CD8-positive, alpha-beta memory T cell (primary cell): ENCODE results near the gene LMAN2. TPM values are rescaled to one million over a fixed set of nuclear protein-coding genes. Genes with fewer than 3 reads are reported as not detected.

Experiments used
- CTCF ChIA-PET: fragments of 350-600 bp; sonication (Branson Sonifier 250); formaldehyde crosslinking; loops from one replicate; lab custom pipeline; 2021; ENCODE audit warnings: antibody characterized with exemption; lab: Charles Lee
- POLR2A ChIA-PET: fragments of 350-600 bp; sonication (Branson Sonifier 250); formaldehyde crosslinking; loops from one replicate; lab custom pipeline; 2021; ENCODE audit warnings: antibody characterized with exemption; lab: Charles Lee
- DNase-seq, 5 donors: peaks; one replicate each; pipeline versions ENCODE4 v3.0.0 to v3.0.0-alpha.2; 2020 to 2022; ENCODE audit warnings: mixed read lengths in 1 of 5
- H3K27ac ChIP-seq: one replicate; pipeline ENCODE4 v1.7.0; 2013; ENCODE audit warnings: low read depth, mild to moderate bottlenecking, low read length, moderate library complexity
- H3K27me3 ChIP-seq: 2 replicates; pipeline ENCODE4 v1.7.0; 2013; ENCODE audit warnings: low read length, mild to moderate bottlenecking; ENCODE audit not compliant: insufficient read depth, poor library complexity, severe bottlenecking
- H3K36me3 ChIP-seq: 2 replicates; pipeline ENCODE4 v1.7.0; 2013; ENCODE audit warnings: mild to moderate bottlenecking, low read length, moderate library complexity; ENCODE audit not compliant: insufficient read depth
- H3K4me1 ChIP-seq: 2 replicates; pipeline ENCODE4 v1.7.0; 2013; ENCODE audit warnings: mild to moderate bottlenecking, low read length, moderate library complexity; ENCODE audit not compliant: insufficient read depth
- H3K4me3 ChIP-seq: 2 replicates; pipeline ENCODE4 v1.7.0; 2013; ENCODE audit warnings: mild to moderate bottlenecking, low read length
- H3K9me3 ChIP-seq: 2 replicates; pipeline ENCODE4 v1.7.0; 2013; ENCODE audit warnings: mild to moderate bottlenecking, low read length
- H3K27ac Mint-ChIP-seq, 8 donors: one replicate each; pipeline ENCODE4 v1.8.0; 2020 to 2021; ENCODE audit warnings: mixed read lengths in 8 of 8, mild to moderate bottlenecking in 6 of 8, inconsistent platforms in 3 of 8, moderate library complexity in 3 of 8
- H3K27me3 Mint-ChIP-seq, 2 donors: one replicate each; pipeline ENCODE4 v1.8.0; 2020 to 2021; ENCODE audit warnings: mixed read lengths in 2 of 2, mild to moderate bottlenecking in 1 of 2, moderate library complexity in 1 of 2
- H3K36me3 Mint-ChIP-seq, 3 donors: one replicate each; pipeline ENCODE4 v1.8.0; 2020 to 2021; ENCODE audit warnings: mixed read lengths in 3 of 3, inconsistent platforms in 1 of 3, mild to moderate bottlenecking in 1 of 3
- H3K4me1 Mint-ChIP-seq, 3 donors: one replicate each; pipeline ENCODE4 v1.8.0; 2020 to 2021; ENCODE audit warnings: mixed read lengths in 3 of 3, inconsistent platforms in 1 of 3, mild to moderate bottlenecking in 1 of 3
- H3K4me3 Mint-ChIP-seq, 7 donors: one replicate each; pipeline ENCODE4 v1.8.0; 2020 to 2021; ENCODE audit warnings: mixed read lengths in 7 of 7, mild to moderate bottlenecking in 6 of 7, moderate library complexity in 4 of 7, inconsistent platforms in 2 of 7
- H3K9me3 Mint-ChIP-seq, 5 donors: one replicate each; pipeline ENCODE4 v1.8.0; 2020 to 2022; ENCODE audit warnings: mixed read lengths in 5 of 5, mild to moderate bottlenecking in 3 of 5, moderate library complexity in 2 of 5, inconsistent platforms in 1 of 5
- polyA plus RNA-seq: library from polyadenylated mRNA; unstranded; fragments of 300-500 nt; fragmentation: Illumina TruSeq; gene quantifications from one replicate; pipeline ENCODE4 v1.2.3, GENCODE V29; 2021
- total RNA-seq, 2 experiments: library from RNA; stranded (reverse); gene quantifications; one replicate each; pipeline ENCODE4 v1.2.3, GENCODE V29; 2021

Gene LMAN2, protein sequence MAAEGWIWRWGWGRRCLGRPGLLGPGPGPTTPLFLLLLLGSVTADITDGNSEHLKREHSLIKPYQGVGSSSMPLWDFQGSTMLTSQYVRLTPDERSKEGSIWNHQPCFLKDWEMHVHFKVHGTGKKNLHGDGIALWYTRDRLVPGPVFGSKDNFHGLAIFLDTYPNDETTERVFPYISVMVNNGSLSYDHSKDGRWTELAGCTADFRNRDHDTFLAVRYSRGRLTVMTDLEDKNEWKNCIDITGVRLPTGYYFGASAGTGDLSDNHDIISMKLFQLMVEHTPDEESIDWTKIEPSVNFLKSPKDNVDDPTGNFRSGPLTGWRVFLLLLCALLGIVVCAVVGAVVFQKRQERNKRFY
- total RNA-seq (100 to 1,000 TPM; 112 to 126 TPM), polyA plus RNA-seq (276 TPM)

DNA sequence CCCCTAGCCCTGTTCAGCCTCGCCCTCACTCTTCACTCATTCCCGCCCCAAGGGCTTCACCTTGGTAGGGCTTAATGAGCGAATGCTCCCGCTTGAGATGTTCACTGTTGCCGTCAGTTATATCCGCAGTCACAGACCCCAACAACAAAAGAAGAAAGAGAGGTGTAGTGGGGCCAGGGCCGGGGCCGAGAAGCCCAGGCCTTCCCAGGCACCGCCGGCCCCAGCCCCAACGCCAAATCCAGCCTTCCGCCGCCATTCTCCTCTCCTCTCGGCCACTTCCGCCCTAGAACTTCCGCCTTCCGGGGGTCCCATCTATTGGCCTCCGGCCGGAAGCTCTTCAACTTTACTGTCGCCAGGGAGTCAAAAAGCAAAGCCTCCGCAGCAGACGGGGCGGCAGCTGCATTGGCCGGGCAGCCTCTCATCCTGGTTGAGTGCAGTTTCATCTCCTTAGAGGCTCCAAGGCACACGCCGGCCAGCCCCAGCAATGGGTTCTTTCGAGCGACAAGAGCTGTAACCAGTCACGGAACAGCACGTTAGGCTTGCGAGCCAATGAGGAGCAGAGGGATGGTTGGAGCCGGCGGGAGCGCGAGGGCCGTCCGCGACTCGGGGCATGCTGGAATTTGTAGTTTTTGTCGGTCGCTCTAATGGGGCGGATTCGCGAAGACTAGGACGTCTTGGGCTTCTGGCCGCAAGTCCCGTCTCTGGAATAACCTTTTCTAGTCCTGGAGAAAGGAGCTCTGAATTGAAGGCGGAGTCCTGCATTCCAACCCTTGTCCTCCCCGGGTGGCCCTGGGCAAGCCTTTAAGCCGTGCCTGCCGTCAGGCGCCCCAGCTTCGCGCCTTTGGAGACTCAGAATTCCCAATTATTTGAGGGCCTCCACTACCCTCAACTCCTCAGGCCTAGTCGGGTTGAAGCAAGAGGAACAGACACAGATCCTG is at the start of gene LMAN2:
LMAN2 (minus strand) TSS at position 277 of the 938 bp plus-strand sequence; CDS start at position 256, 21 bp downstream.
- POLR2A ChIA-PET, result interaction anchor here (0.6 to 2.7 kb wide), 10 partner anchors 9 to 218 kb away, joined by 3 to 23 read pairs (median 4); partner anchors contain the start of genes GRK6, NSD1 and PRR7
- CTCF ChIA-PET, result interaction anchor here (1.0 to 11.5 kb wide), 9 partner anchors 10 to 963 kb away, joined by 3 to 118 read pairs (median 7); partner anchors contain the start of genes HIGD2A, NOP16 and PDLIM7
- Mint-ChIP-seq H3K4me3 (peak within 1 kb of the TSS; percentile 97 to 100 (median 98)), H3K27me3 (no peaks in the 10 kb centered on the region), H3K36me3 (peaks cover 0 to 39% (median 0%) of the 10 kb centered on the region in 3 donors), H3K27ac (peak within 1 kb of the TSS; percentile 94 to 100 (median 100)), H3K9me3 (no peaks in the 10 kb centered on the region), H3K4me1 (peaks cover 61 to 76% (median 72%) of the 10 kb centered on the region in 3 donors)
- Histone ChIP-seq H3K27me3 (no peaks in the 10 kb centered on the region), H3K4me3 (peak within 1 kb of the TSS; percentile 93), H3K36me3 (peaks cover 13% of the 10 kb centered on the region), H3K27ac (peak within 1 kb of the TSS; percentile 96), H3K4me1 (peaks cover 57% of the 10 kb centered on the region), H3K9me3 (no peaks in the 10 kb centered on the region)
- peak; percentile 85 to 94 (median 91) for DNase-seq

DNA sequence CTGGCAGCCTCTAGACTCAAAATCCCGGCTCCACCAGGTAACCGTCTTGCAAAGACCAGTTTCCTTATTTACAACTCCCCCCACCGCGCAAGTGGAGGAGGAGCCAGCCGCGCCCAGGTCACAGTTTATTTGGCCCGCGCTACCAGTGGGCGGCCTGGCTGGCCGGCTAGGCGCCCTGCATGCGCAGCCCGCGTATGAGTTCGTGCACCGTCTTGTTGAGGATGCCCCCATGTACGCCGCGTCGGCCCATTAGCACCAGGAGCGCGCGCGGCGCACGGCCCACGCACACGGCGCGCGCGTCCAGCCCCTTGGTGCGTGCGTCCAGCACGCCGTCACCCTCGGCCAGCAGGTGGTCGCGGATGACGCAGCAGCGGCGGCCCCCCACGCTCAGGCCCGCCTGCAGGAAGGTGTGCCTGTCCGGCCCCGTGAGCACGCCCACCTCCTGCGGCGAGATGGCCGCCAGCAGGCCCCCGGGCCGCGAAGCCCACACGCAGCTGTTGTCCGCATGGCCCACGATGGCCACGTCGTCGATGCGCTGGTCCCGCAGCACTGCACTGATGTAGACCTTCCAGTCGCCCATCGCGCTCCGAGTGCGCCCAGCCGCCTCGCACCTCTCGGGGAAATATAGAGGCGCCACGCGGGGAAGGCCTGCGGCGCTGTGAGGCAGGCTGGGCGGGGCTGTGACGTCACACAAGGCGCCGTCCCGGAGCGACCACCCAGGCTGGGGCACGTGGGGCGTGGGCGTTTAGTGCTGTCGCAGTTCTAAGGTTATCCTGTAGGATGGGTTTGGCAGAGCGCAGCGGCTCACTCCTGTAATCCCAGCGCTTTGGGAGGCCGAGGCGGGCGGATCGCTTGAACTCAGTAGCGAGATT is 48.8 kb upstream of the LMAN2 start, which contains the start of gene PFN3:
PFN3 (minus strand) TSS at position 665 of the 872 bp plus-strand sequence; CDS start at position 580, 85 bp downstream.
- H3K4me3 Mint-ChIP-seq, result no peak within 1 kb of the TSS
- H3K4me1 Mint-ChIP-seq, result peaks cover 21 to 27% (median 25%) of the 10 kb centered on the region in 3 donors
- Histone ChIP-seq H3K27me3 (no peaks in the 10 kb centered on the region), H3K4me3 (no peak within 1 kb of the TSS), H3K4me1 (peaks cover 27% of the 10 kb centered on the region), H3K36me3 (no peaks in the 10 kb centered on the region), H3K9me3 (no peaks in the 10 kb centered on the region), H3K27ac (no peak within 1 kb of the TSS)
- POLR2A ChIA-PET, result no interaction called here
- no peaks in the 10 kb centered on the region for H3K36me3 Mint-ChIP-seq
- H3K9me3 Mint-ChIP-seq, result no peaks in the 10 kb centered on the region
- CTCF ChIA-PET, result interaction anchor here (4.7 to 12.4 kb wide), 6 partner anchors 11 to 83 kb away, joined by 37 to 307 read pairs (median 264); partner anchors contain the start of genes GRK6, LMAN2, PRR7 and SLC34A1
- no peak for DNase-seq
- peak within 1 kb of the TSS in 1 of 8 donors; percentile 92 for H3K27ac Mint-ChIP-seq
- H3K27me3 Mint-ChIP-seq, result peaks cover 0 to 11% of the 10 kb centered on the region in 2 donors

DNA sequence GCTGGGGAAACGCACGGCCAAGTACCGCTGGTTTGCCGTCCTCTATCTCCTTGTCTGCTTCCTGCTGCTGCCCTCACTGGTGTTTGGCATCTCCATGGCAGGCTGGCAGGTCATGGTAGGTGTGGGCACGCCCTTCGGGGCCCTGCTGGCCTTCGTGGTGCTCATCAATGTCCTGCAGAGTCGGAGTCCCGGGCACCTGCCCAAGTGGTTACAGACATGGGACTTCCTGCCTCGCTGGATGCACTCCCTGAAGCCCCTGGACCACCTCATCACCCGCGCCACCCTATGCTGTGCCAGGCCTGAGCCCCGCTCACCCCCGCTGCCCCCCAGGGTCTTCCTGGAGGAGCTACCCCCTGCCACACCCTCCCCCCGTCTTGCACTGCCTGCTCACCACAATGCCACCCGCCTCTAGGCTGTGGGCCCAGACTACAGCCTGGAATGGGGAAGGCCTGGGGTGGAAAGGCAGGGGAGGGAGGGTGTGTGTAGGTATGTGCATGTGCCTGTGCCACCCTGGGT is 46.5 kb upstream of the LMAN2 start:
- no peak for DNase-seq
- no peak overlapping the region for H3K27ac Mint-ChIP-seq
- ChIA-PET POLR2A (no interaction called here), CTCF (interaction anchor here (1.2 to 1.3 kb wide), 2 partner anchors 8 to 58 kb away, joined by 3 read pairs; no protein-coding TSS in a partner anchor)
- H3K4me1 ChIP-seq, result peaks cover 7% of the 10 kb centered on the region
- no peak overlapping the region for H3K4me3 ChIP-seq
- H3K4me3 Mint-ChIP-seq, result no peak overlapping the region
- no peak overlapping the region for H3K27ac ChIP-seq
- peaks cover 7 to 12% (median 10%) of the 10 kb centered on the region in 3 donors for H3K4me1 Mint-ChIP-seq
- H3K9me3 ChIP-seq, result no peaks in the 10 kb centered on the region
- no peaks in the 10 kb centered on the region for H3K36me3 ChIP-seq
- no peaks in the 10 kb centered on the region for H3K9me3 Mint-ChIP-seq
- H3K36me3 Mint-ChIP-seq, result no peaks in the 10 kb centered on the region
- peaks cover 0 to 11% of the 10 kb centered on the region in 2 donors for H3K27me3 Mint-ChIP-seq
- H3K27me3 ChIP-seq, result no peaks in the 10 kb centered on the region

DNA sequence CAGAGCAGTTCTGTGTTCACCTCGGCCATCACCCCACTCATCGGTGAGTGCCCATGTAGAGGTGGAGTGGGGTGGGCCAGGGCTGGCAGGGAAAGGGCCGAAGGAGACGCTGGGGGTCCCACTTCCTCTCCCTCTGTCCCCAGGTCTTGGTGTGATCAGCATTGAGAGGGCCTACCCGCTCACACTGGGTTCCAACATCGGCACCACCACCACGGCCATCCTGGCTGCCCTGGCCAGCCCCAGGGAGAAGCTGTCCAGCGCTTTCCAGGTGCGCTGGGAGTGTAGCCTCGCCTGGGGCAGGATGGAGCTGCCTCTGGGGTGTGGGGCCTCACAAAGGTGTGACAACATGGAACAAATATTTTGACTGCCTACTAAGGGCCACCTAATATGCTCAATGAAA is 45.3 kb upstream of the LMAN2 start:
- Histone ChIP-seq H3K27ac (no peak overlapping the region), H3K27me3 (no peaks in the 10 kb centered on the region), H3K4me1 (no peaks in the 10 kb centered on the region), H3K4me3 (no peak overlapping the region), H3K9me3 (no peaks in the 10 kb centered on the region), H3K36me3 (no peaks in the 10 kb centered on the region)
- Mint-ChIP-seq H3K27me3 (peaks cover 0 to 7% of the 10 kb centered on the region in 2 donors), H3K9me3 (no peaks in the 10 kb centered on the region), H3K4me3 (no peak overlapping the region), H3K27ac (no peak overlapping the region), H3K36me3 (no peaks in the 10 kb centered on the region), H3K4me1 (peaks cover 0 to under 1% (median 0%) of the 10 kb centered on the region in 3 donors)
- no peak for DNase-seq
- ChIA-PET POLR2A (no interaction called here), CTCF (interaction anchor here (1.3 to 16.1 kb wide), 2 partner anchors 7 to 59 kb away, joined by 3 to 291 read pairs; partner anchors contain the start of gene PFN3)

DNA sequence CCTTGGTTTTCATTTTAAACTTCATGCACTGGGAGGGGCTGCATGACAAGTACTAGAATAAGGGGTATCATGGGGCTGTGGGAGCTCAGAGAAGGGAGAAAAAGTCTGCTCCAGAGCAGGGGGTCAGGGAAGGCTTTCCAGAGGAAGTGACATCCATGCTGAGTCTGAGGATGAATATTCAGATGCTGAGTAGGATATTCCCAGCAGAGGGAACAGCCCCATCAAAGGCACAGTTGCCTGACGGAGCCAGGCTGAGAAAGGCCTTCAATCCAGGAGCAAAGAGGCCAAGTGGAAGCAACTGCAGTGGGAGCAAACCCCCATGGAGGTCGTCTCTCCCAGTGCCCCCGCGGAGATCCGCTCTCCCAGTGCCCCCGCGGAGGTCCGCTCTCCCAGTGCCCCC is 44.6 kb upstream of the LMAN2 start:
- H3K36me3 Mint-ChIP-seq, result no peaks in the 10 kb centered on the region
- CTCF ChIA-PET, result interaction anchor here (16.1 kb wide), 1 partner anchor 8 kb away, joined by 291 read pairs; the partner anchor contains the start of gene PFN3
- H3K27ac ChIP-seq, result no peak overlapping the region
- peaks cover 1% of the 10 kb centered on the region for H3K4me1 ChIP-seq
- no peaks in the 10 kb centered on the region for H3K9me3 Mint-ChIP-seq
- H3K9me3 ChIP-seq, result no peaks in the 10 kb centered on the region
- no peak for DNase-seq
- no peaks in the 10 kb centered on the region for H3K36me3 ChIP-seq
- POLR2A ChIA-PET, result no interaction called here
- H3K27me3 Mint-ChIP-seq, result peaks cover 0 to 3% of the 10 kb centered on the region in 2 donors
- no peak overlapping the region for H3K4me3 Mint-ChIP-seq
- H3K4me1 Mint-ChIP-seq, result peaks cover 4 to 5% (median 4%) of the 10 kb centered on the region in 3 donors
- no peak overlapping the region for H3K4me3 ChIP-seq
- H3K27ac Mint-ChIP-seq, result no peak overlapping the region
- H3K27me3 ChIP-seq, result no peaks in the 10 kb centered on the region

DNA sequence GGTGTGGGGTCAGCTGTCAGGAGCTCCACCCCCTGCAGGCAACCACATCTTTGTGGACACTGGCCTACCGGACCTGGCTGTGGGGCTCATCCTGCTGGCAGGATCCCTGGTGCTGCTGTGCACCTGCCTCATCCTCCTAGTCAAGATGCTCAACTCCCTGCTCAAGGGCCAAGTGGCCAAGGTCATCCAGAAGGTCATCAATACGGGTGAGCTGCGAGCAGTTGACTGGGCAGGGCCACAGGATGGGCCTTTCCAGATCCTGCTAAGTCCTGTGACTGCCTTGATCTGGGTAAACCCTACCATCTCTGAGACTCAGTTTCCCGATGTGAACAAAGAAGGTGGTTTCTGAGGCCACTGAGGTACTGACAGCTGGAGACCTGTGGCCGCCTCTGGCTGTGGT is 42.5 kb upstream of the LMAN2 start:
- Histone ChIP-seq H3K9me3 (no peaks in the 10 kb centered on the region), H3K27me3 (no peaks in the 10 kb centered on the region), H3K4me3 (no peak overlapping the region), H3K27ac (no peak overlapping the region), H3K4me1 (peaks cover 22% of the 10 kb centered on the region), H3K36me3 (no peaks in the 10 kb centered on the region)
- POLR2A ChIA-PET, result no interaction called here
- Mint-ChIP-seq H3K9me3 (no peaks in the 10 kb centered on the region), H3K36me3 (no peaks in the 10 kb centered on the region), H3K4me1 (peaks cover 25 to 26% (median 25%) of the 10 kb centered on the region in 3 donors), H3K27ac (no peak overlapping the region), H3K4me3 (no peak overlapping the region), H3K27me3 (peaks cover 0 to 2% of the 10 kb centered on the region in 2 donors)
- no peak for DNase-seq
- CTCF ChIA-PET, result interaction anchor here (1.6 to 16.1 kb wide), 4 partner anchors 10 to 107 kb away, joined by 6 to 291 read pairs (median 208); partner anchors contain the start of genes PFN3 and PRR7
